Medulla oblongata (tissue), 1 donor: ENCODE data around the gene RANBP10.

Experiments used
- DNase-seq: peaks from one replicate; pipeline ENCODE4 v3.0.0-alpha.2; 2015; ENCODE audit errors: extremely low spot score

Gene RANBP10

GRCh38 chr16:67676939-67677338 is 129.4 kb downstream of the RANBP10 start:
- no peak for DNase-seq

- DNase-seq = no peak
Observed at GRCh38 chr16:67676516-67676915, 129.8 kb downstream of the RANBP10 start.

- DNase-seq = no peak
Observed at GRCh38 chr16:67675999-67676398, 130.4 kb downstream of the RANBP10 start.

- no peak for DNase-seq
Observed at GRCh38 chr16:67675579-67675935, 130.8 kb downstream of the RANBP10 start.

GRCh38 chr16:67674851-67675578 is 131.3 kb downstream of the RANBP10 start:
- DNase-seq = no peak

- DNase-seq = peak; percentile 81
Observed at GRCh38 chr16:67673712-67674580, 132.4 kb downstream of the RANBP10 start.
